Lung (tissue), 12 donors: ENCODE measurements around the gene RNF7. TPM values are rescaled to one million over a fixed set of nuclear protein-coding genes. Genes with fewer than 3 reads are reported as not detected.
"Not testable (repeated sequence)": the region's sequence is repeated elsewhere in the genome, so short reads cannot be mapped to it uniquely, and the experiment has no call there.

ENCODE experiments used
- ATAC-seq: fragments of 200-7000 bp; cut with Tn5 transposase; one replicate; pipeline ENCODE4 v1.9.1; 2020; ENCODE audit warnings: moderate number of reproducible peaks; ENCODE audit not compliant: insufficient read depth, low FRiP score
- DNase-seq, 3 donors: peaks; one replicate each; pipeline ENCODE4 v3.0.0-alpha.2; 2013 to 2017
- H3K27ac ChIP-seq, 2 donors: one replicate each; pipeline ENCODE4 v1.5.1; 2013; ENCODE audit warnings: mild to moderate bottlenecking in 2 of 2, moderate library complexity in 2 of 2, control low read depth in 1 of 2, inconsistent platforms in 1 of 2, low read depth in 1 of 2, low read length in 1 of 2
- H3K27me3 ChIP-seq, 3 donors: one replicate each; pipeline ENCODE4 v1.5.1; 2013; ENCODE audit warnings: low read length in 2 of 3; ENCODE audit not compliant: control insufficient read depth in 3 of 3, insufficient read depth in 3 of 3
- H3K36me3 ChIP-seq, 4 donors: one replicate each; pipeline ENCODE4 v1.5.1; 2013; ENCODE audit warnings: low read length in 4 of 4, mild to moderate bottlenecking in 1 of 4, moderate library complexity in 1 of 4; ENCODE audit not compliant: control insufficient read depth in 4 of 4, insufficient read depth in 4 of 4
- H3K4me1 ChIP-seq, 5 donors: one replicate each; pipeline ENCODE4 v1.5.1; 2013; ENCODE audit warnings: low read length in 5 of 5, mild to moderate bottlenecking in 2 of 5, moderate library complexity in 1 of 5; ENCODE audit not compliant: control insufficient read depth in 5 of 5, insufficient read depth in 5 of 5
- H3K4me3 ChIP-seq: one replicate; pipeline ENCODE4 v1.5.1; 2013; ENCODE audit warnings: mild to moderate bottlenecking, control low read depth, moderate library complexity
- H3K9ac ChIP-seq, 2 donors: one replicate each; pipeline ENCODE4 v1.5.1; 2013; ENCODE audit warnings: low read length in 2 of 2, control low read depth in 1 of 2; ENCODE audit not compliant: insufficient read depth in 1 of 2
- H3K9me3 ChIP-seq, 4 donors: one replicate each; pipeline ENCODE4 v1.5.1; 2013; ENCODE audit warnings: low read length in 3 of 4, mild to moderate bottlenecking in 1 of 4, moderate library complexity in 1 of 4; ENCODE audit not compliant: control insufficient read depth in 4 of 4, insufficient read depth in 3 of 4
- CTCF ChIP-seq: IDR thresholded peaks from 2 replicates; pipeline ENCODE4 v1.5.1; 2012; ENCODE audit warnings: mild to moderate bottlenecking; ENCODE audit errors: control extremely low read depth, extremely low read depth
- WGBS, 2 donors: extraction: QIAGEN DNeasy Blood & Tissue Kit; methylation state at CpG; one replicate each; pipeline ENCODE4 v1.1.7; 2013; 5-methylcytosine and 5-hydroxymethylcytosine counted together
- polyA plus RNA-seq, 2 donors: library from polyadenylated mRNA; stranded (reverse); fragments of 200-250 nt; gene quantifications; one replicate each; pipeline ENCODE4 v1.2.1, GENCODE V29; 2013
- total RNA-seq, 2 donors: library from RNA; depleted of rRNA in 1 of 2; stranded (reverse); fragments of >200 nt in 1 of 2; gene quantifications; one replicate each; pipeline ENCODE4 v1.2.1, GENCODE V29; 2014 to 2021
- donor health status: control.
- donor health status: control.
- donor health status: Bipolar disorder and iron deficiency.
- donor health status: healthy.
- donor health status: DM: yes; HTN: yes; CAD: no.

RNF7 gene
- total and polyA plus RNA-seq, 4 donors = 41.0 to 180 (median 86.2) TPM

- Histone ChIP-seq H3K4me3 (no peak overlapping the region), H3K9me3 (peaks cover 0 to 2% (median 0%) of the 10 kb centered on the region in 4 donors), H3K9ac (no peak overlapping the region), H3K4me1 (peaks cover 0 to 2% (median 0%) of the 10 kb centered on the region in 5 donors), H3K27ac (no peak overlapping the region), H3K27me3 (no peaks in the 10 kb centered on the region), H3K36me3 (no peaks in the 10 kb centered on the region)
- DNase-seq (no peak), ATAC-seq (no peak)
- no peak for TF ChIP-seq CTCF
- 82 to 92% methylated on average over 6 of the region's 6 CpGs for WGBS, 2 donors
Observed at GRCh38 chr3:141783632-141784031, 45.5 kb downstream of the RNF7 start.

DNA sequence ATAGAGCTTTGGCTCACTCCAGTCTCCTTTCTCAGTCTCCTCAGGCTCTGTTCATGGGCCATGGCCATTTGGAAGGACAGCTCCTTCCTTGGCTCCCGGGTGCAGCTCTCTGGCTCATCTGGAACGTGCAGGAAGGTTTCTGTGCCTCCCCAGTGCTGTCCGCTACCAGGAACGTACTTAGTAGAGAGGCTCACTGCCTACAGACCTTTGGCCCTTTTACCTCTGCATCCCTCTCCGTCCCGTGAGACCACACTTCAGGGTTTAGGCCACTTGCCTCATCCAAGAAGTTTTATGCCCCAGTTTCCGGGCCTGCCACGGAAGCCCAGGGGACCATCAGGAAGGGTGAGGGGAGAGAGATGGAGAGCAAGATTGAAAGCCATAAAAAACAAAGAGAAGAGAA, 46.0 kb downstream of the RNF7 start:
- no peak for TF ChIP-seq CTCF
- H3K9me3 ChIP-seq = peaks cover 0 to 2% (median 0%) of the 10 kb centered on the region in 4 donors
- H3K4me3 ChIP-seq = no peak overlapping the region
- H3K27me3 ChIP-seq = no peaks in the 10 kb centered on the region
- H3K27ac ChIP-seq = no peak overlapping the region
- no peak overlapping the region for H3K9ac ChIP-seq
- H3K4me1 ChIP-seq = peaks cover 0 to 2% (median 0%) of the 10 kb centered on the region in 5 donors
- ATAC-seq (no peak), DNase-seq (no peak)
- 84 to 89% methylated on average over 8 of the region's 8 CpGs for WGBS, 2 donors
- H3K36me3 ChIP-seq = no peaks in the 10 kb centered on the region

- Histone ChIP-seq H3K27ac (no peak overlapping the region), H3K4me1 (peaks cover 0 to 2% (median 0%) of the 10 kb centered on the region in 5 donors), H3K9ac (no peak overlapping the region), H3K27me3 (no peaks in the 10 kb centered on the region), H3K4me3 (no peak overlapping the region), H3K36me3 (no peaks in the 10 kb centered on the region), H3K9me3 (peaks cover 0 to 2% (median 0%) of the 10 kb centered on the region in 4 donors)
- 65 to 76% methylated on average over 2 of the region's 2 CpGs for WGBS, 2 donors
- no peak for ATAC-seq
- no peak for TF ChIP-seq CTCF
- no peak for DNase-seq
Observed at GRCh38 chr3:141784531-141784930, 46.4 kb downstream of the RNF7 start.

- ATAC-seq (no peak), DNase-seq (no peak)
- Histone ChIP-seq H3K9me3 (no peaks in the 10 kb centered on the region), H3K27me3 (no peaks in the 10 kb centered on the region), H3K4me1 (no peaks in the 10 kb centered on the region), H3K36me3 (no peaks in the 10 kb centered on the region), H3K27ac (no peak overlapping the region), H3K4me3 (no peak overlapping the region), H3K9ac (no peak overlapping the region)
- 83 to 86% methylated on average over 4 of the region's 4 CpGs for WGBS, 2 donors
- TF ChIP-seq CTCF = no peak
Observed at GRCh38 chr3:141788149-141788548, 50.1 kb downstream of the RNF7 start.

- not testable (repeated sequence) for H3K36me3 ChIP-seq, H3K4me1 ChIP-seq, H3K9me3 ChIP-seq, H3K4me3 ChIP-seq, DNase-seq, H3K27me3 ChIP-seq, ATAC-seq, H3K9ac ChIP-seq, H3K27ac ChIP-seq
- 87 to 94% methylated on average over 5 of the region's 5 CpGs for WGBS, 2 donors
Observed at GRCh38 chr3:141788750-141789149, 50.7 kb downstream of the RNF7 start.
